GM18498 (cell line): ENCODE measurements around the gene MYBL2.
"Not testable (repeated sequence)": the region's sequence is repeated elsewhere in the genome, so short reads cannot be mapped to it uniquely, and the experiment has no call there.

Experiments
- ATAC-seq: cut with Tn5 transposase; IDR thresholded peaks from one replicate; pipeline ENCODE4 v1.9.1; 2021; ENCODE audit warnings: mild to moderate bottlenecking, moderate library complexity; ENCODE audit not compliant: unreplicated experiment

MYBL2 gene

GRCh38 chr20:43666376-43667328, at the start of gene MYBL2:
MYBL2 (plus strand) TSS chr20:43667114; CDS start chr20:43667284, 170 bp downstream.
- ATAC-seq = peak; percentile 83

GRCh38 chr20:43631598-43631997, 35.3 kb upstream of the MYBL2 start:
- ATAC-seq = no peak

DNA sequence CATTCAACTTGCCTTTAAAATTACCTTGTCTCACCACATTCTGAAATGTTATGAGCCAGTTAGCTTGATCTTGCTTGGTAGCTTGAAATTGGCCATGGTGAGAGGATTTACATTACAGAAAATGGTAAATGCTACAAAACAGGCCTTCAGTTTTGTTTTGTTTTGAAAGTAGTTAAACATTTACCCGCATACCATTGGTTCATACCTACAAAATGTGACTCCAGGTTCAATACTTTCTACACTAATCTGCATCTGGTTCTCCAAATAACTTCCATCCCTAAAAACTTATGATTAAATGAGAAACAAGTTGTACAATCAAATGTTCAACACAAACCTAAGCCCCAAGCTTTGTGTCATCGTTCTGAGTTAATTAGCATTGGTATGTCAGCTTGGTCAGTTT, 30.5 kb upstream of the MYBL2 start:
- no peak for ATAC-seq

- no peak for ATAC-seq
Measured at GRCh38 chr20:43642548-43642947, 24.4 kb upstream of the MYBL2 start.

DNA sequence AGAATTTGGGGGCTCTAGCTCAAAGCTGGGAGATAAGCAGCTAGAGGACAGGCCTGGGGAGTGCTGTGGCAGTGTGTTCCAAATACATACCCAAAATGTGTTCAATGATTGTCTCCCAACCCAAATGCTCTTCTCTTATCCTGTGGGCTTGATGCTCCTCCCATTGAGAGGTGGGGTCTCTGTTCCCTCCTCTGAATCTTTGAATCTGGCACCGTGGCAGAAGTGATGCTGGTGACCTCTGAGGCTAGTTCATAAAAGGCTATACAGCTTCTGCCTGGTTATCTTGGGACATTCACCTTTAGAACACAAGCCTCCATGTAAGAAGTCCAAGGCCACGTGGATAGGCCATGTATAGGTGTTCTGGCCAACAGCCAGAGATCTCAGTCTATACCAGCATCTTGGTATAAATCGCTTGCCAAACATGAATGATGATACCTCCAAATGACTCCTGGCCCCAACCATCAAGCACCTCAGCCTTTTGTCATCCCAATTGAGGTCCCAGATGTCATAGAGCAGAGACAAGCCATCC, 15.9 kb upstream of the MYBL2 start:
- no peak for ATAC-seq

- not testable (repeated sequence) for ATAC-seq
Measured at GRCh38 chr20:43651650-43652184, 15.2 kb upstream of the MYBL2 start.

- no peak for ATAC-seq
Measured at GRCh38 chr20:43653966-43654365, 12.9 kb upstream of the MYBL2 start.

- not testable (repeated sequence) for ATAC-seq
Measured at GRCh38 chr20:43655176-43655575, 11.7 kb upstream of the MYBL2 start.

DNA sequence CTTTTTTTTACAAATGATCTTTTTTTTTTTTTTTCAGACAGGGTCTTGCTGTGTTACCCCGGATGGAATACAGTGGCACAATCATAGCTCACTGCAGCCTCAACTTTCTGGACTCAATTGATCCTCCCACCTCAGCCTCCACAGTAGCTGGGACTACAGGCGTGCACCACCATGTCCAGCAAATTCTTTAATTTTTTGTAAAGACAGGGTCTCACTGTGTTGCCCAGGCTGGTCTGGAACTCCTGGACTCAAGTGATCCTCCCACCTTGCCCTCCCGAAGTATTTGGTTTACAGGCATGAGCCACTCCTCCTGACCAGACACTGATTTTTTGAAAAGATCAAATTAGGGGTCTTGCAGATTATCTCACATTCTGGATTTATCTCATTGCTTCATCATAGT, 11.0 kb upstream of the MYBL2 start:
- ATAC-seq = no peak

- no peak for ATAC-seq
Measured at GRCh38 chr20:43658069-43658722, 8.7 kb upstream of the MYBL2 start.

DNA sequence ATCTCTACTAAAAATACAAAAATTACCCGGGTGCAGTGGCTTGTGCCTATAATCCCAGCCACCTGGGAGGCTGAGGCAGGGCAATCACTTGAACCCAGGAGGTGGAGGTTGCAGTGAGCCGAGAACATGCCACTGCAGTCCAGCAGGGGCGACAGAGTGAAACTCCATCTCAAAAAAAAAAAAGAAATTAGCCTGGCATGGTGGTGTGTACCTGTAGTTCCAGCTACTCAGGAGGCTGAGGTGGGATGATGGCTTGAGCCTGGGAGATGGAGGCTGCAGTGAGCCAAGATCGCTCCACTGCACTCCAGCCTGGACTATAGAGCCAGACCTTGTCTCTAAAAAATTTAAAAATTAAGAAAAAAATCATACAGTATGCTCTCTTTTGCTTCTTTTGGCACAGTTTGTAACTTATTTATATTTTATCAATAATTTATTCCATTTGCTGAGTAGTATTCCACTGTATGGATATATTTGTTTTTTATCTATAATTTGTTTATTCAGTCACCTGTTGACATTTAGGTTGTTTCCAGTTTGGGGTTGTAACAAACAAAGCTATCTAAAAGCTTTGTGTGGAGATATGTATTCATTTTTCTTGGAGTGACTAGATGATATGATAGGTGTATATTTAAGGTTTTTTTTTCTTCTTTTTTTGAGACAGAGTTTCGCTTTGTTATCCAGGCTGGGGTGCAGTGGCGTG, 8.0 kb upstream of the MYBL2 start:
- ATAC-seq = no peak

- ATAC-seq = no peak
Measured at GRCh38 chr20:43662943-43663655, 3.8 kb upstream of the MYBL2 start.

- ATAC-seq = no peak
Measured at GRCh38 chr20:43665466-43666176, 1.3 kb upstream of the MYBL2 start.

DNA sequence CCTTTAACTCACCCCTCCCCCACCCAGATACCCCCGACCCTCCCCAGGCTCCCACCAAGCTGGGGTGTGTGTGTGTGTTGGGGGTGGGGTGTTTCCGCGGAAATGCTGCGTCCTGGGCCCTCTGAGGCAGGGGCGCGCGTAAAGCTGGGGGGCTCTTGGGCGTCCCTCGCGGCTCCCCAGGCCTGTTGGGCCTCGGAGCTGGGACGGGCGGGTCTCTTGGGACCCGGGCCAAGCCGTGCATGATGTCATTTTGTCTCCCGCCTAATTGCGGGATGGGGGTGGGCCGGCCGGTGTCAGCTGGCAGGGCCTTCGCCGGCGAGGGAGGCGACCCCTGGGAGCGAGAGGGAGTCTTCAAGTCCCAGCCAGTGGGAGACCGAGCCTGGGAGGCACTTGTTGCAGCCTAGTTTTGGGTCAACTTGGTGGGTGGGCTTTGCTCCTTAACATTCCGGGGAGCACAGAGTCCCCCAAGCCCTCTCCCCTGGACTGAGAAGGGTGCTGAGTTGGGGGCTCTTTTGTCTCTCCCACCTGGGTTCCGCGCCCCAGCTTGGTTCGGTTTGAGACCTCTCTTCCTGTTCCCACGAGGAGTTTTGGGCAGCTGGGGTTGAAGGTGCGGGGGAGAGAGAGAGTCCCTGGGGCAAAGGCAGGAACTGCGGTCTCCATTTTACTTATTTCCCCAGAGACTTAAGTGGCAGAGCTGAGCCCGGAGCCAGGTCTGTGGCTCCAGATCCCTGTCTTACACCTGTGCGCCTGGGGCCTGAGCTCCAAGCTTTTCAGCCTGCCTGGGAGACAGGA, 623 bp downstream of the MYBL2 start:
- peak; percentile 12 for ATAC-seq

DNA sequence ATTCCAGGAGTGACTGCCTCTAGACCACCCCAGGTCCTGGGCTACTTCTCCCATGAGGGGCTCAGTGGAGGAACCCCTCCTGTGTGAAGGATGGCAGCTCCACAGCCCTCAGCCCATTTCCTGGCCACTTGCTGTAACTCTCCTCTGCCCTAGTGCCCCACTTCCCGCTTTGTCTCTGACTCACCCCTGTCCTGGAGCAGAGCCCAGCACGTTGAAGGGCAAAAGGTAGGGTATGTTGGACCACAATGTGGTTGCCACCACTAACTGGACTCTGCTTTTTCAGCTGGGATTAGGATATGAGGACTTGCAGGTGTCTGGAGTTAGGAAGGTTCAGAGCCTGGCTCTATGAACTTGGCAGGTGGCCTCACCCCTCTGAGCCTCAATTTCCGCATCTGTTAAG, 2.4 kb downstream of the MYBL2 start:
- no peak for ATAC-seq

- no peak for ATAC-seq
Measured at GRCh38 chr20:43670423-43670822, 3.5 kb downstream of the MYBL2 start.

GRCh38 chr20:43676368-43676767, 9.5 kb downstream of the MYBL2 start:
- no peak for ATAC-seq

GRCh38 chr20:43680981-43681380, 14.1 kb downstream of the MYBL2 start:
- ATAC-seq = peak; percentile 9

DNA sequence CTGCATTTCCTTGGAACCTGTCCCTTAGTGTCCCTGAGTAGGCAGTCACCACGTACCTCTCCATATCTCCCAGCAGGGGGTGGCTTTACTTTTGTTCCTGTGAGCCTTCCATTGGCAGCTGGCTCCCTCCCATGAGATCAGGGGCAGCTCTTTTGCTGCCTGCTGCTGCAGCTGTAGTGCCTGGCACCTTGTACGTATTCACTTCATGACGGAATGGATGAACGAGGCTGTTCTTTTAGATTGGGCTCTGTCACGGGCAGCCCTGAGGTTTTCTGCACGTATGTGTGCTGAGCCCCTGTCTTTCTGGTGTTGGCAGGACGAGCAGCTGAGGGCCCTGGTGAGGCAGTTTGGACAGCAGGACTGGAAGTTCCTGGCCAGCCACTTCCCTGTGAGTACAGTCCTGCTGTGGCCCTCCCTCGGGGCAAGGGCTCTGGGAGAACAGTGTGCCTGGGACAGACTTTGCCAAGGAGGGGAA, 14.6 kb downstream of the MYBL2 start:
- peak; percentile 32 for ATAC-seq
